Stimulated activated CD4-positive, alpha-beta T cell treated with anti-CD3 and anti-CD28 coated beads, Interleukin-4, amount 100 ng/mL, for 24 hours (primary cell): ENCODE measurements around the gene MTA1.

ENCODE experiments used
- DNase-seq: peaks from one replicate; pipeline ENCODE4 v3.0.0-alpha.2; 2020

The MTA1 gene

DNA sequence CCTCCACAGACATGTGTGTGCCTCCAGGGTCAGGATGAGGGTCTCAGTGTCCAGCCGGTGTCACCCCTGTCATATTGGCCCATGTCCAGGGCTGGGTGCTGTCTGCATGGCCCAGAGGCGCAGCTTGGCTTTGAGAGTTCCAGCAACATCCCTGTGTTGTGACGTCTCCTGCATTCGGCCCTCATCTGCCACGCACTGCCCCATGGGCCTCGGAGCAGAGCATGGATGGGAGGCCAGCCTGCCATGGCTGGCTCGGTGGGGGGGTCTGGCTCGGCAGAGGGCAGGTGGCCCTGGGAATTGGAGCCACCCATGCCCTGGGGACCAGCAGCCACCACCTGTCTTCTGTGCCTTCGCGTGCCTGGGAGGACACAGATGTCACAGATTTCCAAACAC is 32.1 kb upstream of the MTA1 start:
- no peak for DNase-seq

- DNase-seq: no peak
Measured at GRCh38 chr14:105388110-105388951, 31.3 kb upstream of the MTA1 start.

GRCh38 chr14:105388976-105389375 is 30.7 kb upstream of the MTA1 start:
- DNase-seq: no peak

- no peak for DNase-seq
Measured at GRCh38 chr14:105389534-105389933, 30.1 kb upstream of the MTA1 start.

DNA sequence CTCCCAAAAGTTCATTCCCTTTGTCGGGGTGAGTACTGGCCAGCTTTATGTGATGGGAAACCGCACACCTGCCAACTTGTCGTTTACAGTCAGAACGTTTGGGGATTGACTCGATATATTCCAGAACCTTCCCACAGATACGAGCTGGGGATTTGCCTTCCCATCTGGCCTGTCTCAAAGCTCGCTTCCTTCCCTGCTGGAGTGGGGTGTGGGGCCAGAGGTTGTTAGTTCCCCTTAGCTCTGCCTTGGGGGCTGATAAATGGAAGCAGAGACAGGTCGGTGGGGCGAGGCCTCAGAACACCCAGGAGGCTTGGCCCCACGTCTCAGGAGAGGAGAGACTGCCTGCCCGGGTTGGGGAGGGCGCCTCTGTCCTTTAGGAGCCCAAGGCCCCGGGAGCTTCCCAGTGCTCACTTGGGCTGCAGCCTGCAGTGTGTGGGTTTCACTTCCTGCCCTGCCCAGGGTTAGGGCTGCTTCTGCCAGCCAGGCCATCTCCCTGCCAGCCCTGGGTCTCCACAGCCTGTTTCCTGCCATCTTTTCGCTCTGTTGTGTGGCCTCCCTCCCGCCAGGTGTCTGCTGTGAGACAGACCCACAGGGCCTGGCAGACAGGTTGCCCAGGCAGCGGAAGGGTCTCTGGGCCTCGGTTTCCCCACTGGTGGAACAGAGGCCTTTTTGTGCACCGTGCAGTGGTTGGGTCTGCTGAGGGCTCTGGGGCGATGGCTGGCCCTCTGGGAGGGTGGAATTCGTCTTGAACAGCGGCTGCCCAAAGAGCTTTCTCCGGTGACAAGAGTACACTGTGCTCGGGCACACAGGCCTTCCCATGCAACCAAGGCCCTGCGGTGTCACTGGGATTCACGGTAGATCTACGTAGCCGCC is 29.4 kb upstream of the MTA1 start:
- no peak for DNase-seq

- no peak for DNase-seq
Measured at GRCh38 chr14:105390849-105391500, 28.7 kb upstream of the MTA1 start.

DNA sequence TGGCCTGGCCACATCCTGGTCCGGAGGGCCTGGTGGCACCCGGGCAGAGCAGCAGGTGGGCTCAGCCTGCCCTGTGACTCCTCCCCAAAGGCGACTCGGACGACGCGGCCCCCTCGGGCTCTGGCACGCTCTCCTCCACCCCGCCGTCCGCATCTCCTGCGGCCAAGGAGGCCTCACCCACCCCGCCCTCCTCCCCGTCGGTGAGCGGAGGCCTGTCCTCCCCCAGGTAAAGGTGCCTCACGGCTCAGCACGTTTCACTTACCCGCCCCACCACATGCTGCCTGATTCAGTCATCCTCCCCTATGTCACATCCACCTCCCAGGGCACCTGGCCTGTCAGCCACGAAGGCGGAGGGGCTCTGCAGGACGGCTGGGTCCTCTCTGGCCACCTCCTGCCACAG is 28.1 kb upstream of the MTA1 start:
- DNase-seq: no peak

DNA sequence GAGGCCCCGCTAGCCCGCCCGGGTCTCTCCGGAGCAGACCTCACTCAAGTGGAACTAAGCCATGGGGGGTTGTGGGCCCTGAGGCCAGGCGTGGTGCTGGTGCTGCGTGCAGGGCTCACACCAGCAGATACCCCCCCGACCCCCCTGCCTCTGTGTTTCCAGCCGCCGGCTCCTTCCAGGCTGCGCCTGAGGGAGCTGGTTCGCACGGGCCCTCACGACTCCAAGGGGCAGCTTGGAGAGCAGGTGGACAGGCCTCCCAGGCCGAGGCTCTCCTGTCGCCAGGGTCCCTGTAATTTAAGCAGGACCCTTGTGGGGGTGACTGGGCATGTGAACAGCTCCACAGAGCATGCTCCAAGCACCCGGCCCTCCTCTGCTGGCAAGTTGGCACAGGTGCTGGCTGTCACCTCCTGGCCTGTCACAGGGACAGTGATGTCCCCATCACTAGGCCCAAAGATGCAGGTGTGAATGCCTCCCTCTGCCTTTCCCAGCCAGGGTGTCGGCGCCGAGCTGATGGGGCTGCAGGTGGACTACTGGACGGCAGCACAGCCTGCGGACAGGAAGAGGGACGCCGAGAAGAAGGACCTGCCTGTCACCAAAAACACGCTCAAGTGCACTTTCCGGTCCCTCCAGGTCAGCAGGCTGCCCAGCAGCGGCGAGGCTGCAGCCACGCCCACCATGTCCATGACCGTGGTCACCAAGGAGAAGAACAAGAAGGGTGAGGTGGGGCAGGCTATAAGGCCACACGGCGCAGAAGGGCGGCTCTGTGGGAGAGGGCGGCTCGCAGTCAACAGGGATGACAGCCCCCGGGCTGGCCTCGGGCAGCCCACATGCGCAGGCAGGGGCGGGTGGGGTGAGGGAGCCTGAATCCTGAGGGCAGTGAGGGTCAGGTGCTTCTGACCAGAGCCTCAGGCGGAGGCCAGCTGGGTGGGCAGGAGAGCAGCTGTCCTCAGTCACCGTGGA is 27.2 kb upstream of the MTA1 start:
- no peak for DNase-seq

DNA sequence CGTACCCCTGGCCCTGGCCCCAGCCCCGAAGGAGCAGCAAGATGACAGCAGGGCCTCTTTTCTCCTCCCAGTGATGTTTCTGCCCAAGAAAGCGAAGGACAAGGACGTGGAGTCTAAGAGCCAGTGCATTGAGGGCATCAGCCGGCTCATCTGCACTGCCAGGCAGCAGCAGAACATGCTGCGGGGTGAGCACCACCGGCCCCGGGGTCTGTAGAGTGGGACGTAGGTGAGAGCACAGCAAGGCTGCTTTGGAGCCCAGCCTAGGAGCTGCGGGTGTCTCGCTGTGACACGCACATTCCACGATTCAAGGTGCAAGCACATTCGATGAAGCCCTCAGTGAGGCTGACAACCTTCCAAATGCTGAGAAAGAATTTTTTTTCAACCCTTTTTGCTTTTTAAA is 26.5 kb upstream of the MTA1 start:
- DNase-seq: no peak

DNA sequence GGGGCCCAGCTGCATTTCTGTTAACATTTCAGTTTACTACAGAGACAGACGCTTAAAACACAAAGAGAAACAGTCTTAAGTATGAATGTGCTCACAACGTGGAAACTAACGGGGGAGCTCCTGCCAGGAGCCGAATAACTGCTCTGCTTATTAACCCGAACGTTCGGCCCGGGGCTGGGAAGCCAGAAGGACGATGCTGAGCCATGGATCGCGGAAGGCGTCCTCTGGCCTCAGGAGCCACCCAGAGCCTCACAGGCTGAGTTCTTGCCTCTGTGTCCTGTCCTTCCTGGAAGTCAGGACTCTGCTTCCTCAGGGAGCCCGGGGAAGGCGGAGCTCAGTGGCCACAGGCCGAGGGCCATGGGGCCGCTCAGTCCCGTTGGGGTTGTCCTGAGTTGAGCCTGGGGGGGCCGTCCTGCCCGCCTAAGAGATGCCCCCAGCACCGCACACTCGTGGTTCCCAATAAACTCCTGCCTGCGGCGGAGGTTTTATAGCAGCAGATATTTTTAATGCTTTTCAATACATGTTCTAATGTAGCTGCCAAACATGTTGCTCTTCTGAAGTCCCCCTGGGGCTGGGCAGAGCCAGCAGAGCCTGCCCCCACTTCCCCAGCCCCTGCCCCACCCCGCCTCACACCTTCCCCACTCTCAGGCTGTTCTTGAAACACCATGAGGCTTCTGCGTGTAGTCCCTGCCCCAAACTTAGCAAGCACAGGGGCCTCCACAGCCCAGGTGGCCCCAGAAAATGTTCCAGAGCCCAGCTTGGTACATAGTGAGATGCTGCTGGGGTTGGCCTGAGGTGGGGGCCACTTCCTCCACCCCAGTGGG is 24.7 kb upstream of the MTA1 start:
- DNase-seq: no peak

GRCh38 chr14:105395538-105395854 is 24.1 kb upstream of the MTA1 start:
- DNase-seq: no peak

GRCh38 chr14:105397350-105397931 is 22.2 kb upstream of the MTA1 start:
- no peak for DNase-seq

DNA sequence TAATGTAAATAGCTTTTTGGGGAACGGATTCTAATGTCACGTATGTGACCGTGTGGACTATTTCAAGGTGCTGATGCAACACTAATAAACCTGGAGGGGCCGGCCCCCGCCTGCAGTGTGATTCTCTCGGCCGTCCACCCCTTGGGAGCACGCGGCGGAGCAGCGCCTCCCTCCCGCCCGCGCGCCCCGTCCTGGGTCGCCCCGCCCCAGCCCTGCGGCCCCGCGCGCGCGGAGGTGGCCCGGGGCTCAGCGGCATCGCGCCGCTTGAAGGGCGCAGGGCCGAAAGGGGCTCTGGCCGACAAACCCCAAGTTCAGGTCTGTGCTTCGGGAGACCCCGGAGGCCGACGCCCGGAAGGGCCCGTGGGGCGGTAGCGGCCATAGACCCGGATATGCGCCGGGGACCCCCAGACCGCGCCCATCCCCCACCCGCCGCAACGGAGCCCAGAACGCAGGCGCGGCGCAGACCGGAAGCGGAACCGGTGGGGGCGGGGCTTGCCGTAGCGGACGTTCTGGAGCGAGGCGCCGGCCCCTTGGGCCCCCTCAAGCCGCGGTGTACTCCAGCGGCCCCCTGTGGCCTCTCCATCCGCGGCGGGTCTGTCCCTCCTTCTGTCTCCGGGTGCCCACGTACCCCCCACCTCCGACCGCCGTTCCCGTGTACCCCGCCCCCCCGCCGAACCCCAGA is 21.4 kb upstream of the MTA1 start, which contains the start of gene TEX22:
TEX22 (plus strand) TSS at position 495 of the 682 bp plus-strand sequence. CDS start 803 bp downstream, outside the sequence.
- DNase-seq: peak; percentile 92

GRCh38 chr14:105398726-105399465 is 20.7 kb upstream of the MTA1 start:
- no peak for DNase-seq

DNA sequence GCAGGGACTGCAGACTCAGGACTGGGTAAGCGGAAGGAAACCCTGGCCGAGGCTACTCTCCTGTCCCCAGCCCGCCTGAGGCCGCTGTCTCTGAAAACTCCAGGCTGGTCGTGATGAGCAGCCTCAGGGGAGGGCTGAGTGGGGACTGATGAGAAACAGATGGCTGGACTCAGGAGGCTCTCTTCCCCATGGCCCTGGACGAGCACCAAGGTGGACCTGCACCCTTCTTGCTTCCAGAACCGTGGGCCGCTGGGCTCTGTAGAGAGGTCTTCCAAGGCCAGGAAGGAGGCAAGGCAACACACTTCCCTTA is 20.2 kb upstream of the MTA1 start:
- DNase-seq: no peak

DNA sequence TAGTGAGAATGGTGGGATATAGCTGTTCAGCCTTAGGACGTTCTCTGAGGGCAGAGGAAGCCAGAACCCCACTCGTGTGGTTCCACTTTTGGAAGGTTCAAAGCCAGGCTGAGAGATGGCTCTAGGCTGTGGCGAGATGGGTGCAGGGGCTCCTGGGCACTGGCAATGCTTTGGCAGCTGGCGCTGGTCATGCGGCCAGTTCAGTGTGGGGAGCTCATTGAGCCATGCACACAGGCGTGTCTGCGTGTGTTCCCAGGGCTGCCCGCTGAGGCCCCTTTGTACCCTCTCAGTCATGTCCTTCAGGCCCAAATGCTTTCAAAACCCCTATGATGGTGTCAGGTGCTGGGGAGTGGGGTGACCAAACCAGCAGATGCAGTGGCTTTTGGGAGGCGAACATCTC is 19.6 kb upstream of the MTA1 start:
- DNase-seq: no peak

DNA sequence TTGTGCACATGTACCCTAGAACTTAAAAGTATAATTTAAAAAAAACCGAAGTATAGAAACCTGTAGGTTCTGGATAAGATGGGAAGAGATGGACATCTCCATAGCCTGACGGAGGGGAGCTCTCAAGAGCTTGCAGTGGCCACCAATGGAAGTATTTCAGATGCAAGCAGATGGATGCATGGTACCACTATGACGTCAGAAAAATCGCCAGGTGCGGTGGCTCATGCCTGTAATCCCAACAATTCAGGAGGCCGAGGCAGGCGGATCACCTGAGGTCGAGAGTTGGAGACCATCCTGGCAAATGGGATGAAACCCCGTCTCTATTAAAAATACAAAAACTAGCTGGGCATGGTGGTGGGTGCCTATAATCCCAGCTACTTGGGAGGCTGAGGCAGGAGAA is 17.9 kb upstream of the MTA1 start:
- no peak for DNase-seq

DNA sequence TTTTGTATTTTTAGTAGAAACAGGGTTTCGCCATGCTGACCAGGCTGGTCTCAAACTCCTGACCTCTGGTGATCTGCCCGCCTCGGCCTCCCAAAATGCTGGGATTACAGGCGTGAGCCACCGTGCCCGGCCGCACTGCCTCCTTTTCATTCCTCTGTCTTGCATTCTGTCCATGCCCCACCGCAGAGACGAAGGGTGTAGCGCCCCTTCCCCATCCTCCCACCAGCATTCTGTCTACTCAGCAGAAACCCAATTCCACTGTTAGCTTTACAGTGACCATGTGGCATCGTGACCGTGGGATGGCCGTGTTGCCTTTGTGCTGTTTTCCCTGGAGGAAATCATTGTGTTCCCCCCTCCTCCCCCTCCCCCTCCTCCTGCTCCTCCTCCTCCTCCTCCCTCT is 11.0 kb upstream of the MTA1 start:
- DNase-seq: no peak

GRCh38 chr14:105409364-105409763 is 10.3 kb upstream of the MTA1 start:
- no peak for DNase-seq

DNA sequence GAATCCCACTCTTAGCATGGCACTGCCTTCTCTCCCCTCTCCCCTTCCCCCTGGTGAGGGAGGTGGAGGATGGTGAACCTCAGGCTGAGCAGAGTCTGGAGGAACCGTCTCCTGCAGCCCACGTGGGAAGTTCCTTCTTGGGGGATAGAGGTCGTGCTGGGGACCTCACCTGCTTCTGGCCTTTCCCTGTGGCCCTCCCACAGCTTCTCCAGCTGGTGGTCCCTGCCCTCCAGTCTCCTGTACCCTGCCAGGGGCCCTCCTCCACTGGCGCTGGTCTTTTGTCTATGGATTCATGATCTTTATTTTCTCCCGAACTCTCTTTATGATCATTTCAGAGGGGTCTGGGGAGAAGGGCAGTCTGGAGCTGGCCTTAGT is 9.0 kb upstream of the MTA1 start:
- DNase-seq: no peak
